Smooth muscle cell (in vitro differentiated cells): ENCODE data around the gene TCIRG1. TPM values are rescaled to one million over a fixed set of nuclear protein-coding genes. Genes with fewer than 3 reads are reported as not detected.

ENCODE experiments used
- DNase-seq: peaks from one replicate; lab custom pipeline; 2025; ENCODE audit not compliant: unreplicated experiment; lab: John Stamatoyannopoulos, UW
- H2AFZ ChIP-seq: fragments of 200-600 bp; sonication (generic); 2 replicates; pipeline ENCODE4 v1.6.0; 2016; ENCODE audit warnings: antibody characterized with exemption, low read depth, mild to moderate bottlenecking
- H3F3A ChIP-seq: fragments of 200-600 bp; sonication (generic); 2 replicates; pipeline ENCODE4 v1.6.0; 2017; ENCODE audit warnings: antibody characterized with exemption, low read depth
- H3K27ac ChIP-seq: fragments of 200-600 bp; sonication (generic); 2 replicates; pipeline ENCODE4 v1.5.1; 2016; ENCODE audit warnings: low read depth, mild to moderate bottlenecking
- H3K27me3 ChIP-seq: fragments of 200-600 bp; sonication (generic); 2 replicates; pipeline ENCODE4 v1.6.1; 2016; ENCODE audit warnings: low read depth, mild to moderate bottlenecking
- H3K36me3 ChIP-seq: fragments of 200-600 bp; sonication (generic); 2 replicates; pipeline ENCODE4 v1.5.1; 2016; ENCODE audit warnings: low read depth
- H3K4me1 ChIP-seq: fragments of 200-600 bp; sonication (generic); 2 replicates; pipeline ENCODE4 v1.5.1; 2016; ENCODE audit warnings: low read depth
- H3K4me2 ChIP-seq: fragments of 200-600 bp; sonication (generic); 2 replicates; pipeline ENCODE4 v1.6.0; 2016; ENCODE audit warnings: mild to moderate bottlenecking
- H3K4me3 ChIP-seq: fragments of 200-600 bp; sonication (generic); 2 replicates; pipeline ENCODE4 v1.5.1; 2016; ENCODE audit warnings: mild to moderate bottlenecking
- H3K79me2 ChIP-seq: fragments of 200-600 bp; sonication (generic); 2 replicates; pipeline ENCODE4 v1.6.0; 2016; ENCODE audit warnings: low read depth, mild to moderate bottlenecking
- H3K9ac ChIP-seq: fragments of 200-600 bp; sonication (generic); 2 replicates; pipeline ENCODE4 v1.6.0; 2016; ENCODE audit warnings: low read depth
- H3K9me3 ChIP-seq: fragments of 200-600 bp; sonication (generic); replicated peaks from 2 replicates; pipeline ENCODE4 v1.5.1; 2016; ENCODE audit warnings: low read depth
- H4K20me1 ChIP-seq: fragments of 200-600 bp; sonication (generic); 2 replicates; pipeline ENCODE4 v1.6.0; 2016; ENCODE audit warnings: low read depth
- WGBS: methylation state at CpG from one replicate; pipeline ENCODE4 v1.1.7; 2016; ENCODE audit warnings: low lambda C conversion rate; 5-methylcytosine and 5-hydroxymethylcytosine counted together
- polyA plus RNA-seq: library from polyadenylated mRNA; unstranded; fragments of >200 nt; fragmentation: Nextera tagmentation; extraction: Ambion mirVana; gene quantifications from 2 replicates; pipeline ENCODE4 v1.2.1, GENCODE V29; 2016
- total RNA-seq: library from RNA; depleted of rRNA; stranded (reverse); fragments of >200 nt; gene quantifications from 2 replicates; pipeline ENCODE4 v1.2.3, GENCODE V29; 2014
- TF ChIP-seq, protein P1 (sequence below): fragments of 200-600 bp; sonication (generic); IDR thresholded peaks from 2 replicates; pipeline ENCODE4 v1.5.1; 2017; ENCODE audit warnings: borderline replicate concordance, mild to moderate bottlenecking, antibody characterized with exemption; ENCODE audit not compliant: insufficient read depth, poor library complexity, severe bottlenecking

TCIRG1 gene
- total and polyA plus RNA-seq, 2 experiments from 2014 or later: 39.7 to 59.0 TPM

- Histone ChIP-seq H3K4me2 (no peak overlapping the region), H3K9me3 (no peaks in the 10 kb centered on the region), H3K9ac (no peak overlapping the region), H3K36me3 (no peaks in the 10 kb centered on the region), H3K79me2 (no peaks in the 10 kb centered on the region), H4K20me1 (no peaks in the 10 kb centered on the region), H3F3A (no peaks in the 10 kb centered on the region), H3K4me3 (no peak overlapping the region), H3K27me3 (no peaks in the 10 kb centered on the region), H3K4me1 (peaks cover 3% of the 10 kb centered on the region), H2AFZ (no peak overlapping the region), H3K27ac (no peak overlapping the region)
- 78% methylated on average over 13 of the region's 13 CpGs for WGBS
- TF ChIP-seq, protein P1, sequence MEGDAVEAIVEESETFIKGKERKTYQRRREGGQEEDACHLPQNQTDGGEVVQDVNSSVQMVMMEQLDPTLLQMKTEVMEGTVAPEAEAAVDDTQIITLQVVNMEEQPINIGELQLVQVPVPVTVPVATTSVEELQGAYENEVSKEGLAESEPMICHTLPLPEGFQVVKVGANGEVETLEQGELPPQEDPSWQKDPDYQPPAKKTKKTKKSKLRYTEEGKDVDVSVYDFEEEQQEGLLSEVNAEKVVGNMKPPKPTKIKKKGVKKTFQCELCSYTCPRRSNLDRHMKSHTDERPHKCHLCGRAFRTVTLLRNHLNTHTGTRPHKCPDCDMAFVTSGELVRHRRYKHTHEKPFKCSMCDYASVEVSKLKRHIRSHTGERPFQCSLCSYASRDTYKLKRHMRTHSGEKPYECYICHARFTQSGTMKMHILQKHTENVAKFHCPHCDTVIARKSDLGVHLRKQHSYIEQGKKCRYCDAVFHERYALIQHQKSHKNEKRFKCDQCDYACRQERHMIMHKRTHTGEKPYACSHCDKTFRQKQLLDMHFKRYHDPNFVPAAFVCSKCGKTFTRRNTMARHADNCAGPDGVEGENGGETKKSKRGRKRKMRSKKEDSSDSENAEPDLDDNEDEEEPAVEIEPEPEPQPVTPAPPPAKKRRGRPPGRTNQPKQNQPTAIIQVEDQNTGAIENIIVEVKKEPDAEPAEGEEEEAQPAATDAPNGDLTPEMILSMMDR: no peak
- DNase-seq: no peak
Observed at GRCh38 chr11:68016161-68016903, 22.5 kb upstream of the TCIRG1 start.

DNA sequence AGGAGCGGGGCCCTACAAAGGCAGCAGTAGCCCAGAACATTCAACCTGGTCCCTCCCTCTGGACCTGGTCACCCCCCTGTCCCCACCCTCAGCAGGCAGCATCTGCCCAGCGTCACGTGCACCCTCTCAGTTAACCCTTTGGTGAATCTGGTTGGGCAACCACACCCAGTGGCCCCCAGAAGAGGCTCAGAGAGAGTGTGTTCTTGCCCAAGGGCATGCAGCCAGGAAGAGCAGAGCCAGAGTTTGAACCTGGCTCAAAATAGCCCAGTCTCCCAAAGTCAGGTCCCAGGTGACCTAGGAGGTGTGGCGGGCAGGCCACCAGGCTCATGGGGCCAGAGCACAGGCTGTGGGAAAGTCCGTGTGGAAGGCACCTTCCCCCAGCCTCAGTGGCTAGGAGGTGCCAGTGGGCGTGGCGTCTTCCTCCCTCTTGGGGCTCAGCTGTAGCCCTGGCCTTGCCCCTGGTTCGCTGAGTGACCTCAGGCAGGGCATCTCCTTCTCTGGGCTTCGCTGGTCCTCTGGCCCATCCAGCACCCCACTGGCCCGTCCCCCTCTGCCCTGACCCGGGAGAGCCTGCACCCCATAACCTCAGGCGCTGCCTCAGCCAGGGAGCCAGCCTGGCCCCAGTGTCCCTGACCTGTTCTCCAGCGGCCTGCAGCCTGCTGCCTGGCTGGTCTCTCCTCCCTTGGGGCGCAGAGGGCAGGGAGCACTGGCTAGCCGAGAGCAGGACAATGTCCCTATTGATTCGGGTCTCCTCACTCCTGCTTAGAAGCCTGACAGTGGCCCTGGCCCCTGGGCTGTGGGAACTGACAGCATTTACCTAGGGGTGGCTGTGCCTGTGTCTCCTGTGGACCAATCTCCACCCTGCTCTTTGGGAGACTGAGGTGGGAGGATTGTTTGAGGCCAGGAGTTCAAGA lies 21.7 kb upstream of the TCIRG1 start:
- TF ChIP-seq, protein P1: no peak
- no peak overlapping the region for H3K4me2 ChIP-seq
- H3K27me3 ChIP-seq: no peaks in the 10 kb centered on the region
- no peaks in the 10 kb centered on the region for H4K20me1 ChIP-seq
- DNase-seq: no peak
- H2AFZ ChIP-seq: no peak overlapping the region
- no peaks in the 10 kb centered on the region for H3K9me3 ChIP-seq
- H3K27ac ChIP-seq: no peak overlapping the region
- no peak overlapping the region for H3K4me3 ChIP-seq
- no peaks in the 10 kb centered on the region for H3K79me2 ChIP-seq
- no peaks in the 10 kb centered on the region for H3F3A ChIP-seq
- peaks cover 3% of the 10 kb centered on the region for H3K4me1 ChIP-seq
- 74% methylated on average over 16 of the region's 16 CpGs for WGBS
- H3K36me3 ChIP-seq: no peaks in the 10 kb centered on the region
- H3K9ac ChIP-seq: no peak overlapping the region

DNA sequence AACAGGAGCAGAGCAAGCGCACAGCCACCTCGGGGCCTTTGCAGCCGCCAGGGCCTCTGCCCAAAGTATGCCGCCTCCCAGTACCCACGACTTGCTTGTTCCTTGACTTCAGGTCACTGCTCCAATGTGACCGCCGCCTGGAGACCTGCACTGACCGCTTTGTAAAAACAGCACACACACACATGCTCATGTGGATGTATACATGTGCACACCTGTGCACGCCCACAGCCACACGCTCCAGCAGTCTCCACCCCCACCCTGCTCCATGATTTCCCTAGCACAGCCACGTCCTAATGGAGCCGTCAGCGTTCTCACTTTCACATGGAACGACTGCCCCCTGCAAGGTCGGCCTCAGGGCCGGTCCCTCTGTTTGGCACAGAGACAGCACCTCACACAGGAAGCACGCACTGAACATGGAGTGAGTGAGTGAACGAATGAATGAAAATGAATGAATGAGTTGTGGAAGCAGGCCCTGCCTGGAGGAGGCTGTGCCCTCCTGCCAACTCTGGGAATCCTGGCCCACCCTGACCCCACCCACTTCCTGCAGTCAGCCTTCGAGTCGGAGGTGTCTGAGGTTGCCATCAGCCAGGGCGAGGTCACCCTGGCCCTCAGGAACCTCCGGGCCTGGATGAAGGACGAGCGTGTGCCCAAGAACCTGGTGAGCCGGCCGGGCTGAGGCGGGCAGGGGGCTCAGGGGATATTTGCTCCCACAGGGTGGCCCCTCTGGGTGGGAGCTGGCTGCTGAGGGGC lies 20.7 kb upstream of the TCIRG1 start:
- H3K79me2 ChIP-seq: no peaks in the 10 kb centered on the region
- H3K36me3 ChIP-seq: no peaks in the 10 kb centered on the region
- H3K9ac ChIP-seq: no peak overlapping the region
- no peaks in the 10 kb centered on the region for H3F3A ChIP-seq
- H3K4me3 ChIP-seq: no peak overlapping the region
- 88% methylated on average over 27 of the region's 27 CpGs for WGBS
- no peaks in the 10 kb centered on the region for H3K9me3 ChIP-seq
- DNase-seq: no peak
- H3K27me3 ChIP-seq: no peaks in the 10 kb centered on the region
- no peak overlapping the region for H3K27ac ChIP-seq
- TF ChIP-seq, protein P1: no peak
- H4K20me1 ChIP-seq: no peaks in the 10 kb centered on the region
- H3K4me1 ChIP-seq: peaks cover 3% of the 10 kb centered on the region
- H2AFZ ChIP-seq: no peak overlapping the region
- no peak overlapping the region for H3K4me2 ChIP-seq
